Breast epithelium (tissue), 4 donors: ENCODE results near the gene FSTL1. TPM values are rescaled to one million over a fixed set of nuclear protein-coding genes. Genes with fewer than 3 reads are reported as not detected.

Source experiments
- DNase-seq, 2 donors: peaks; one replicate each; pipeline ENCODE4 v3.0.0-alpha.2; 2019; ENCODE audit warnings: low spot score in 2 of 2
- H3K27ac ChIP-seq, 2 donors: fragments of 200-600 bp; sonication (generic) in 1 of 2; one replicate each; pipeline ENCODE4 v1.5.1; 2016 to 2019; ENCODE audit warnings: mild to moderate bottlenecking in 1 of 2
- H3K27me3 ChIP-seq, 2 donors: fragments of 200-600 bp; sonication (generic) in 1 of 2; one replicate each; pipeline versions ENCODE4 v1.5.1 to v1.6.0; 2017 to 2019; ENCODE audit warnings: control low read depth in 1 of 2, mild to moderate bottlenecking in 1 of 2
- H3K36me3 ChIP-seq: fragments of 200-600 bp; one replicate; pipeline ENCODE4 v1.5.1; 2019
- H3K4me1 ChIP-seq, 2 donors: fragments of 200-600 bp; sonication (generic); one replicate each; pipeline ENCODE4 v1.5.1; 2016 to 2019; ENCODE audit warnings: control low read depth in 1 of 2
- H3K4me3 ChIP-seq, 3 donors: fragments of 200-600 bp; sonication (generic); 1 replicate in 2 of 3; 2 replicates in 1 of 3; pipeline ENCODE4 v1.5.1; 2016 to 2019; ENCODE audit warnings: mild to moderate bottlenecking in 3 of 3, moderate library complexity in 2 of 3
- H3K9me3 ChIP-seq, 2 donors: fragments of 200-600 bp; sonication (generic) in 1 of 2; one replicate each; pipeline ENCODE4 v1.5.1; 2016 to 2019; ENCODE audit warnings: control low read depth in 1 of 2
- CTCF ChIP-seq, 3 donors: fragments of 450-650 bp; IDR thresholded peaks; one replicate each; pipeline ENCODE4 v1.5.1; 2016 to 2017; ENCODE audit warnings: antibody characterized with exemption in 3 of 3, mild to moderate bottlenecking in 3 of 3, moderate library complexity in 3 of 3
- POLR2A ChIP-seq: fragments of 450-650 bp; IDR thresholded peaks from one replicate; pipeline ENCODE4 v1.6.1; 2016; ENCODE audit warnings: antibody characterized with exemption, mild to moderate bottlenecking, moderate library complexity
- POLR2AphosphoS5 ChIP-seq, 3 donors: sonication (generic); formaldehyde crosslinking; IDR thresholded peaks; one replicate each; pipeline ENCODE4 v1.6.1; 2017; ENCODE audit warnings: antibody characterized with exemption in 3 of 3
- intact Hi-C: fragments of 100-400 bp; cut with DNase I; formaldehyde crosslinking; loops from one replicate; pipeline ENCODE4 v1.15.1; 2023; ENCODE audit warnings: low total_unique reads
- total RNA-seq, 3 donors: library from RNA; depleted of rRNA; stranded (reverse); fragments of >200 nt; gene quantifications; one replicate each; pipeline ENCODE4 v1.1.0, GENCODE V29; 2016

FSTL1 gene, protein sequence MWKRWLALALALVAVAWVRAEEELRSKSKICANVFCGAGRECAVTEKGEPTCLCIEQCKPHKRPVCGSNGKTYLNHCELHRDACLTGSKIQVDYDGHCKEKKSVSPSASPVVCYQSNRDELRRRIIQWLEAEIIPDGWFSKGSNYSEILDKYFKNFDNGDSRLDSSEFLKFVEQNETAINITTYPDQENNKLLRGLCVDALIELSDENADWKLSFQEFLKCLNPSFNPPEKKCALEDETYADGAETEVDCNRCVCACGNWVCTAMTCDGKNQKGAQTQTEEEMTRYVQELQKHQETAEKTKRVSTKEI
- 1,000 to 10,000 TPM in 1 of 3 donors, 100 to 1,000 TPM in 2; 225 to 1,263 (median 355) TPM for total RNA-seq

DNA sequence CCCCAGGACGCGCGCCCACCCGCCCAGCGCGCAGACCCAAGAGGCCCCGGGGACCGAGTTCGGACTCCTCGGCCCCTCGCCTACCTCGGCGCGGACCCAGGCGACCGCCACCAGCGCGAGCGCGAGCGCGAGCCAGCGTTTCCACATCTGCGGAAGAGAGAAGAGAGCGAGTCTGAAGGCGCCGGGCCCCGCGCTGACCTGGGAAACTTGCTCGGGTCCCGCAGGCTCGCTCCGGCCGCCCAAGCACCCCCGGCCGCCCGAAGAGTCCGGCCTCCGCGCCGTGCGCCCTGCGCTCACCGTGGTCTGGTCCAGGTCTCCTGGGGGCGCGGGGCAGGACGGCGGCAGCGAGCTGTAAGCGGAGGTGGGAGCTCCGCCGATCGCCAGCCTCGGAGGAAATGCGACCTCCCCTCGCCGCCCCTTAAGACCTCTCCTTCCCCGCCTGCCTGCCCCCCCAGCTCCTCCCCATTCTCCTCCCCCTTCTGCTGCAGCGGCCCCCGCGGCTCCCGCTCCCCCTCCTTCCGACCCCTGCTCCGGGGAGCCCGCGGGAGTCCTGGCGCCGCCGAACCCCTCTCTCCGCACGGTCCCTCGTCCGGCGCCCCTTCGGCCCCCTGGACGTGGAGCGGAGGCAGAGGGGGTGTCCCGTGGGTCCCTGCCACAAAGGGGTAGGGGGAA lies at the start of gene FSTL1:
FSTL1 (minus strand) TSS at position 393 of the 672 bp plus-strand sequence; CDS start at position 147, 246 bp downstream.
- peaks cover 0 to 2% of the 10 kb centered on the region in 2 donors for H3K27me3 ChIP-seq
- peak; percentile 54 to 79 (median 58) for TF ChIP-seq POLR2AphosphoS5 (IDR thresholded peaks at IDR 0.05)
- peak; percentile 71 for TF ChIP-seq POLR2A
- no peak for TF ChIP-seq CTCF (IDR thresholded peaks at IDR 0.05)
- DNase-seq, result peak; percentile 45 to 57
- peak within 1 kb of the TSS; percentile 91 to 92 for H3K27ac ChIP-seq
- peak within 1 kb of the TSS; percentile 73 to 86 (median 78) for H3K4me3 ChIP-seq
- H3K9me3 ChIP-seq, result no peaks in the 10 kb centered on the region
- intact Hi-C loops, result no loop called here
- peaks cover 0 to 4% of the 10 kb centered on the region in 2 donors for H3K4me1 ChIP-seq
- H3K36me3 ChIP-seq, result no peaks in the 10 kb centered on the region

- DNase-seq, result peak in 1 of 2 donors; percentile 20
- intact Hi-C loops, result no loop called here
- Histone ChIP-seq H3K36me3 (no peaks in the 10 kb centered on the region), H3K4me3 (no peak overlapping the region), H3K9me3 (no peaks in the 10 kb centered on the region), H3K27ac (peak overlapping the region; percentile 54 to 70), H3K4me1 (peaks cover 0 to 4% of the 10 kb centered on the region in 2 donors), H3K27me3 (no peaks in the 10 kb centered on the region)
- TF ChIP-seq POLR2AphosphoS5 (IDR thresholded peaks at IDR 0.05) (no peak), CTCF (IDR thresholded peaks at IDR 0.05) (no peak), POLR2A (no peak)
Measured at GRCh38 chr3:120498556-120499346, 48.0 kb upstream of the FSTL1 start.

DNA sequence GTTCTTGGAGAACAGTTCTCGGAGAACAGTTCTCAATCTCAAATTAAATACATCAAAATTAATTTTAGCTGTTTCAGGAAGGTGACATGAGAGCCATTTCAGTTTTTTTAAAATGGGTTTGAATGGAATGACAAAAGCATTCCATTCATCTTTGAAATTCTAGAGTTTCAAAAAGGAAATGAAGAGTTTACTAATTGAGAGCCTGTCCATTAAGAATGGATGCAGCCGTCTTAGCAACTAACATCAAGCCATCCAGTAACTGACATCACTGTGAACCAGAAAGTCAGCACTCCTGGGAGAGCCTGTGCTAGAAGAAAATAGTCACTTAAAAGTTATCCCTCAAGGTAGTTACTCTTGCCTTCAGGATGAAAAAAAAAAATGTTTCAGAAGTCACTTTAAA lies 47.0 kb upstream of the FSTL1 start:
- H3K27me3 ChIP-seq, result no peaks in the 10 kb centered on the region
- no peak overlapping the region for H3K4me3 ChIP-seq
- no peak for TF ChIP-seq POLR2AphosphoS5 (IDR thresholded peaks at IDR 0.05)
- no peak for TF ChIP-seq POLR2A
- no peak for TF ChIP-seq CTCF (IDR thresholded peaks at IDR 0.05)
- H3K4me1 ChIP-seq, result peaks cover 0 to 4% of the 10 kb centered on the region in 2 donors
- peak overlapping the region in 1 of 2 donors; percentile 8 for H3K27ac ChIP-seq
- no peaks in the 10 kb centered on the region for H3K36me3 ChIP-seq
- no peak for DNase-seq
- H3K9me3 ChIP-seq, result no peaks in the 10 kb centered on the region
- intact Hi-C loops, result no loop called here

- intact Hi-C loops, result no loop called here
- Histone ChIP-seq H3K9me3 (no peaks in the 10 kb centered on the region), H3K36me3 (no peaks in the 10 kb centered on the region), H3K4me1 (peaks cover 0 to 4% of the 10 kb centered on the region in 2 donors), H3K27ac (peak overlapping the region in 1 of 2 donors; percentile 8), H3K27me3 (no peaks in the 10 kb centered on the region), H3K4me3 (no peak overlapping the region)
- no peak for TF ChIP-seq POLR2AphosphoS5 (IDR thresholded peaks at IDR 0.05)
- no peak for TF ChIP-seq CTCF (IDR thresholded peaks at IDR 0.05)
- TF ChIP-seq POLR2A, result no peak
- no peak for DNase-seq
Measured at GRCh38 chr3:120497336-120497735, 46.5 kb upstream of the FSTL1 start.
